A673 (cell line): ENCODE results near the gene CCDC9B. TPM values are rescaled to one million over a fixed set of nuclear protein-coding genes. Genes with fewer than 3 reads are reported as not detected.

Experiments
- BruUV-seq: library from RNA; stranded (reverse); fragments of 400-500 nt; replicated peaks from 2 replicates; lab custom pipeline; 2021; lab: Mats Ljungman, UMichigan
- CTCF ChIA-PET: fragments of 300-600 bp; sonication (Branson Sonifier 250); formaldehyde crosslinking; loops from one replicate; lab custom pipeline; 2022; ENCODE audit warnings: antibody characterized with exemption; lab: Charles Lee
- POLR2A ChIA-PET: fragments of 300-600 bp; sonication (Branson Sonifier 250); formaldehyde crosslinking; loops from one replicate; lab custom pipeline; 2022; ENCODE audit warnings: antibody characterized with exemption; ENCODE audit not compliant: low non-redundant PET; lab: Charles Lee
- DNase-seq: peaks from one replicate; pipeline ENCODE4 v3.0.0-alpha.2; 2015; ENCODE audit warnings: low spot score
- H3K27ac ChIP-seq: fragments of 200-600 bp; sonication (generic); 2 replicates; pipeline ENCODE4 v1.5.1; 2016; ENCODE audit warnings: mixed run types, low read depth, mild to moderate bottlenecking, mixed read lengths, antibody characterized with exemption, low read length; ENCODE audit not compliant: poor library complexity, severe bottlenecking
- H3K27me3 ChIP-seq: fragments of 200-600 bp; sonication (generic); replicated peaks from 2 replicates; pipeline ENCODE4 v1.6.1; 2017; ENCODE audit warnings: mixed run types, low read depth, mild to moderate bottlenecking, mixed read lengths, antibody characterized with exemption, low read length; ENCODE audit not compliant: insufficient read depth, poor library complexity
- H3K36me3 ChIP-seq: fragments of 200-600 bp; sonication (generic); 2 replicates; pipeline ENCODE4 v1.6.1; 2016; ENCODE audit warnings: mixed run types, mild to moderate bottlenecking, mixed read lengths, antibody characterized with exemption, low read length; ENCODE audit not compliant: insufficient read depth, poor library complexity, severe bottlenecking
- H3K4me1 ChIP-seq: fragments of 200-600 bp; sonication (generic); 2 replicates; pipeline ENCODE4 v1.6.1; 2017; ENCODE audit warnings: mixed run types, mild to moderate bottlenecking, mixed read lengths, antibody characterized with exemption, low read length; ENCODE audit not compliant: insufficient read depth, poor library complexity, severe bottlenecking
- H3K4me3 ChIP-seq: fragments of 200-600 bp; sonication (generic); 2 replicates; pipeline ENCODE4 v1.5.1; 2016; ENCODE audit warnings: low read depth, mixed run types, mild to moderate bottlenecking, mixed read lengths, low read length; ENCODE audit not compliant: poor library complexity, severe bottlenecking
- H3K9me3 ChIP-seq: fragments of 200-600 bp; sonication (generic); 2 replicates; pipeline ENCODE4 v1.6.1; 2016; ENCODE audit warnings: mixed run types, low read depth, mild to moderate bottlenecking, mixed read lengths, antibody characterized with exemption, low read length; ENCODE audit not compliant: poor library complexity, severe bottlenecking
- EZH2 ChIP-seq: fragments of 200-600 bp; sonication (generic); IDR thresholded peaks from 2 replicates; pipeline ENCODE4 v1.6.1; 2017; ENCODE audit warnings: borderline replicate concordance, low read depth, mild to moderate bottlenecking, mixed read lengths, antibody characterized with exemption, low read length; ENCODE audit not compliant: poor library complexity, severe bottlenecking
- intact Hi-C: fragments of 100-400 bp; cut with micrococcal nuclease; formaldehyde crosslinking; loops from one replicate; pipeline ENCODE4 v1.10.0; 2022; ENCODE audit not compliant: unreplicated experiment
- total RNA-seq: library from RNA; stranded (reverse); gene quantifications from 2 replicates; pipeline ENCODE4 v1.2.3, GENCODE V29; 2021
- TF ChIP-seq, protein P1 (sequence below): fragments of 300-800, 200-600 bp; sonication (generic); conservative IDR thresholded peaks from 2 replicates; pipeline ENCODE4 v1.5.1; 2017; ENCODE audit warnings: low read depth, mild to moderate bottlenecking, antibody characterized with exemption, low read length, moderate library complexity, mixed read lengths

CCDC9B gene
- total RNA-seq, 1 experiment from 2014 or later = 8.6 TPM

DNA sequence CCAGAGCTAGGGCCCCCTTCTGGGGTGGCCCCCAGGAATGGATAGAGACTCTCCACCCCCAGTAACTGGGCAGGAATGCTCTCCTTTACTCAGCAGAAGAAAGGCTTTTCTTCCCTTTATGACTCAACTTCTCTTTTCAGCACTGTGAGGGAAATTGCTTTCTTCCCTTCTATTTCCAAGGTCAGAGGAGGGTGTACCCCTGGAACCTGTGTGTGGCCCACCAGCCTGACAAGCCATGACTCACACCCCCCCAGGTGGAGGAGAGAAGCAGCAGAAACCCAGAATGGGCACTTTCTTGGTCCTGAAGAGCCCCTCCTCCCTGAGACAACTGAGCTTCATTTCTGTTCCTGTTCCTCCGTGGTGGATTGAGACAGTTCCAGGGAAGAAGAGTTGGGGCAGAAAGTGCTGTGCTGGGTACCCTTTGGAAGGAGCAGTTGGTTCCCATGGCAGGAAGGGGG lies 55.2 kb downstream of the CCDC9B start:
- Histone ChIP-seq H3K27ac (peak overlapping the region; percentile 46), H3K36me3 (no peaks in the 10 kb centered on the region), H3K4me3 (no peak overlapping the region), H3K4me1 (peaks cover 34% of the 10 kb centered on the region), H3K27me3 (no peaks in the 10 kb centered on the region), H3K9me3 (no peaks in the 10 kb centered on the region)
- no peak for TF ChIP-seq EZH2
- TF ChIP-seq, protein P1, sequence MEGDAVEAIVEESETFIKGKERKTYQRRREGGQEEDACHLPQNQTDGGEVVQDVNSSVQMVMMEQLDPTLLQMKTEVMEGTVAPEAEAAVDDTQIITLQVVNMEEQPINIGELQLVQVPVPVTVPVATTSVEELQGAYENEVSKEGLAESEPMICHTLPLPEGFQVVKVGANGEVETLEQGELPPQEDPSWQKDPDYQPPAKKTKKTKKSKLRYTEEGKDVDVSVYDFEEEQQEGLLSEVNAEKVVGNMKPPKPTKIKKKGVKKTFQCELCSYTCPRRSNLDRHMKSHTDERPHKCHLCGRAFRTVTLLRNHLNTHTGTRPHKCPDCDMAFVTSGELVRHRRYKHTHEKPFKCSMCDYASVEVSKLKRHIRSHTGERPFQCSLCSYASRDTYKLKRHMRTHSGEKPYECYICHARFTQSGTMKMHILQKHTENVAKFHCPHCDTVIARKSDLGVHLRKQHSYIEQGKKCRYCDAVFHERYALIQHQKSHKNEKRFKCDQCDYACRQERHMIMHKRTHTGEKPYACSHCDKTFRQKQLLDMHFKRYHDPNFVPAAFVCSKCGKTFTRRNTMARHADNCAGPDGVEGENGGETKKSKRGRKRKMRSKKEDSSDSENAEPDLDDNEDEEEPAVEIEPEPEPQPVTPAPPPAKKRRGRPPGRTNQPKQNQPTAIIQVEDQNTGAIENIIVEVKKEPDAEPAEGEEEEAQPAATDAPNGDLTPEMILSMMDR = no peak
- intact Hi-C loops = no loop called here
- ChIA-PET CTCF (interaction anchor here (0.8 kb wide), 1 partner anchor 16 kb away, joined by 3 read pairs; no protein-coding TSS in a partner anchor), POLR2A (no interaction called here)
- DNase-seq = no peak
- BruUV-seq = no TSS peak

DNA sequence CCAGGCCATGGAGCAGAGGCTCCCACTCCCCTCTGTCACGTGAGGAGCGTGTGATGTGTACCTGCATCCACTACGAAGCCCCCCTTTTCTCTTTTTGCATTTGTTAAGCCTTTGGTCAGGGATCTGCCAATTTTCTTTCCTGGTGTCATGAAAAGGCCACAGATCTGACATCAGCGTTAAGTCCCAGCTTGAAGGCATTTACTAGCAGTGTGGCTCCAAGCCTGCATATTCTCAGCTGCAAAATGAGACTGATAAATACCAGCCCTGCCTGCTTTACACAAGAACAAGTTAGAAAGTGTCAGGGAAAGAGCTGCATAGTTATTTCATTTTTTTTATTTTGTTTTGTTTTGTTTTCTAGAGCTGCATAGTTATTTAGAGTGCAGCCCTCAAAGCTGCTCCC lies 55.6 kb downstream of the CCDC9B start:
- BruUV-seq = no TSS peak
- no peak overlapping the region for H3K27ac ChIP-seq
- peak; percentile 38 for DNase-seq
- no peaks in the 10 kb centered on the region for H3K36me3 ChIP-seq
- TF ChIP-seq, protein P1 = no peak
- TF ChIP-seq EZH2 = no peak
- intact Hi-C loops = no loop called here
- peaks cover 36% of the 10 kb centered on the region for H3K4me1 ChIP-seq
- ChIA-PET POLR2A (no interaction called here), CTCF (no interaction called here)
- no peaks in the 10 kb centered on the region for H3K9me3 ChIP-seq
- no peak overlapping the region for H3K4me3 ChIP-seq
- no peaks in the 10 kb centered on the region for H3K27me3 ChIP-seq

DNA sequence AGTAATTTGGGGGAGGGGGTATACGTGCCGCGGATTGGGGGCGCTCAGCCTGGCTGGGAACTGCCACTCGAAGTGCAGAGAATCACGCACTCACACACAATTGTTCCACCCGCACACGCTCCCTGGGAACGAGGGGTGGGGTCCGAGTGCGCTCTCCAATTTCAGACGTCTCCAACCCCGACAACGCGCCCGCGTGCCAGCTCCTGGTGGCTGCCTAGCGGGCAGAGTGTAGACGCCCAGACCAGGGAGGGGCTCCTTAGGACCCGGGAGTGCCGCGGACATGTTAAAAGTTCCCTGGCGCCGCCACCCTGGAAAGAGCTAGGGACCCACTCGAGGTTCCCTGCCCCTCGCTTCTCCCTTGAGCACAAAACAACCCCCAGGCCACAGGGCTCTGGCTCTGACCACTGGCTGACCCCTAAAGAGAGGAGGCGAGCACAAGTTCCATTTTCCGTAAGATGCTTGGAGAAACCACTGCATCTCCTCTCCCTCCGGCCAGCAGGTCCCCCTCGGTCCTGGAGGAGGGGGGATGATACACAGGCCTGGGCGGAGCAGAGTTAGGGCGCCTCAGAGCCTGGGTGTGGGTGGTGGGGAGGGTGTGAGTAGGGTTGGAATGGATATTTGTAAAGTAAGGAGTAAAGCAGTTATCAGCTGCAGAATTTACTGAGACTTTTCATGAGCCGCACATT lies 57.0 kb downstream of the CCDC9B start:
- H3K4me3 ChIP-seq = peak overlapping the region; percentile 63
- no TSS peak for BruUV-seq
- H3K36me3 ChIP-seq = no peaks in the 10 kb centered on the region
- intact Hi-C loops = no loop called here
- no peaks in the 10 kb centered on the region for H3K9me3 ChIP-seq
- POLR2A ChIA-PET = no interaction called here
- no peak overlapping the region for H3K27ac ChIP-seq
- no peak for TF ChIP-seq EZH2
- TF ChIP-seq, protein P1 = no peak
- no peaks in the 10 kb centered on the region for H3K27me3 ChIP-seq
- H3K4me1 ChIP-seq = peaks cover 50% of the 10 kb centered on the region
- peak; percentile 35 for DNase-seq
- CTCF ChIA-PET = interaction anchor here (0.8 kb wide), 1 partner anchor 11 kb away, joined by 3 read pairs; no protein-coding TSS in a partner anchor
